ENCODE results near the gene VEGFB. TPM values are rescaled to one million over a fixed set of nuclear protein-coding genes. Genes with fewer than 3 reads are reported as not detected.
A peak's percentile ranks its signal among the peaks of the same experiment; 100 is the strongest.

Gene VEGFB
- total RNA-seq, 1 experiment from 2014 or later, result 101 TPM

DNA sequence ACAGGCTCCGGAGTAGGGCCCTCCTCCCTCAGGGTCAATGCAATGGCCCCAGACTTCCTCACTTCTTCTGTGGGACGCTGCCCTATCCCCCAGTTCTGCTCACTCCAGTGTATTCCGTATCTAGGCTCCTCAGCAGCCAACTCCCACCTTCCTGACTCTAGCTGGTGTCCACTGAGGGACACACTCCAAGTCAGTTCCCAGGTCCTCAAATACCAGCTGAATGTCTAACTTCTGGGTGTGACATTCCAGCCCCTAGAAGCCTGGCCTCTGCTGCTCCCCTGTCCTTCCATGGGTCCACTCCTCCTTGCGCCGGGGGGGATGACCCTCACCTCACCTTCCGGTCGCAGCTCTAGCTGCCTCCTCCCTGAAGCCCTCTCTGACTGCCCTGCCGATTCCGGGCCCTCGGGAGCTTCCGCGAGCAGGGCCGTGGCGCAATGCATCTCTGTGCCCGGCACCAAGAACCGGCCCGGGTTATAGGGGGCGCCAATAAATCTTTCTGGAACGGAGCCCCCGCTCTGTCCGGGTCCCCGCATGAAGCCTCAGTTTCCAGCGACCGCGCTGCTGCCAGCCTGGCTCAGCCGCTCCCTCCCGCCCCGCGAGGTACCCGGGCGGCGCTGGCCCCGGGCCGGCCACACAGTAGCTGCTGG is 34.6 kb downstream of the VEGFB start:
- ATAC-seq (peak; percentile 20), DNase-seq (ENCODE audit: low read depth, low spot score) (no peak)
- H3K36me3 ChIP-seq (ENCODE audit: control insufficient read depth, insufficient read depth, low read length), result no peaks in the 10 kb centered on the region; the same call in 1 of the 2 replicates
- H3K27me3 ChIP-seq (ENCODE audit: control insufficient read depth, insufficient read depth, low read length), result no peaks in the 10 kb centered on the region
- ChIA-PET CTCF (interaction anchor here (0.9 to 1.0 kb wide), 2 partner anchors 18 to 32 kb away, joined by 3 to 4 read pairs; partner anchors contain the start of gene PLCB3), POLR2A (interaction anchor here (0.5 to 0.7 kb wide), 2 partner anchors 64 to 567 kb away, joined by 3 to 6 read pairs; no protein-coding TSS in a partner anchor)
- in situ Hi-C loops (cut with HindIII; ENCODE audit: low pct_unique_long_range_greater_than_20kb, low sequenced_read_pairs), result no loop called here
- no peaks in the 10 kb centered on the region for H3K9me3 ChIP-seq (ENCODE audit: control insufficient read depth, insufficient read depth, low read depth, low read length)
- BruUV-seq (replicated peaks), result no TSS peak
- H3K27ac ChIP-seq (ENCODE audit: low read length), result peak overlapping the region; percentile 98
- peak overlapping the region; percentile 67 to 69 for H3K4me3 ChIP-seq (ENCODE audit: low read depth in 2 of 2, low read length in 2 of 2)
- intact Hi-C loops (cut with micrococcal nuclease; ENCODE audit: unreplicated experiment), result no loop called here
- peaks cover 13% of the 10 kb centered on the region for H3K4me1 ChIP-seq (ENCODE audit: control insufficient read depth, insufficient read depth, low read length)
- no peak for TF ChIP-seq POLR2AphosphoS5 (IDR thresholded peaks at IDR 0.05; ENCODE audit: low read depth, low read length)
- TF ChIP-seq, protein P1, sequence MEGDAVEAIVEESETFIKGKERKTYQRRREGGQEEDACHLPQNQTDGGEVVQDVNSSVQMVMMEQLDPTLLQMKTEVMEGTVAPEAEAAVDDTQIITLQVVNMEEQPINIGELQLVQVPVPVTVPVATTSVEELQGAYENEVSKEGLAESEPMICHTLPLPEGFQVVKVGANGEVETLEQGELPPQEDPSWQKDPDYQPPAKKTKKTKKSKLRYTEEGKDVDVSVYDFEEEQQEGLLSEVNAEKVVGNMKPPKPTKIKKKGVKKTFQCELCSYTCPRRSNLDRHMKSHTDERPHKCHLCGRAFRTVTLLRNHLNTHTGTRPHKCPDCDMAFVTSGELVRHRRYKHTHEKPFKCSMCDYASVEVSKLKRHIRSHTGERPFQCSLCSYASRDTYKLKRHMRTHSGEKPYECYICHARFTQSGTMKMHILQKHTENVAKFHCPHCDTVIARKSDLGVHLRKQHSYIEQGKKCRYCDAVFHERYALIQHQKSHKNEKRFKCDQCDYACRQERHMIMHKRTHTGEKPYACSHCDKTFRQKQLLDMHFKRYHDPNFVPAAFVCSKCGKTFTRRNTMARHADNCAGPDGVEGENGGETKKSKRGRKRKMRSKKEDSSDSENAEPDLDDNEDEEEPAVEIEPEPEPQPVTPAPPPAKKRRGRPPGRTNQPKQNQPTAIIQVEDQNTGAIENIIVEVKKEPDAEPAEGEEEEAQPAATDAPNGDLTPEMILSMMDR (IDR thresholded peaks at IDR 0.05), result no peak
- TF ChIP-seq SIN3A (IDR thresholded peaks at IDR 0.05; ENCODE audit: borderline replicate concordance, insufficient read depth, low read depth, low read length), result no peak
- TF ChIP-seq, protein P2, sequence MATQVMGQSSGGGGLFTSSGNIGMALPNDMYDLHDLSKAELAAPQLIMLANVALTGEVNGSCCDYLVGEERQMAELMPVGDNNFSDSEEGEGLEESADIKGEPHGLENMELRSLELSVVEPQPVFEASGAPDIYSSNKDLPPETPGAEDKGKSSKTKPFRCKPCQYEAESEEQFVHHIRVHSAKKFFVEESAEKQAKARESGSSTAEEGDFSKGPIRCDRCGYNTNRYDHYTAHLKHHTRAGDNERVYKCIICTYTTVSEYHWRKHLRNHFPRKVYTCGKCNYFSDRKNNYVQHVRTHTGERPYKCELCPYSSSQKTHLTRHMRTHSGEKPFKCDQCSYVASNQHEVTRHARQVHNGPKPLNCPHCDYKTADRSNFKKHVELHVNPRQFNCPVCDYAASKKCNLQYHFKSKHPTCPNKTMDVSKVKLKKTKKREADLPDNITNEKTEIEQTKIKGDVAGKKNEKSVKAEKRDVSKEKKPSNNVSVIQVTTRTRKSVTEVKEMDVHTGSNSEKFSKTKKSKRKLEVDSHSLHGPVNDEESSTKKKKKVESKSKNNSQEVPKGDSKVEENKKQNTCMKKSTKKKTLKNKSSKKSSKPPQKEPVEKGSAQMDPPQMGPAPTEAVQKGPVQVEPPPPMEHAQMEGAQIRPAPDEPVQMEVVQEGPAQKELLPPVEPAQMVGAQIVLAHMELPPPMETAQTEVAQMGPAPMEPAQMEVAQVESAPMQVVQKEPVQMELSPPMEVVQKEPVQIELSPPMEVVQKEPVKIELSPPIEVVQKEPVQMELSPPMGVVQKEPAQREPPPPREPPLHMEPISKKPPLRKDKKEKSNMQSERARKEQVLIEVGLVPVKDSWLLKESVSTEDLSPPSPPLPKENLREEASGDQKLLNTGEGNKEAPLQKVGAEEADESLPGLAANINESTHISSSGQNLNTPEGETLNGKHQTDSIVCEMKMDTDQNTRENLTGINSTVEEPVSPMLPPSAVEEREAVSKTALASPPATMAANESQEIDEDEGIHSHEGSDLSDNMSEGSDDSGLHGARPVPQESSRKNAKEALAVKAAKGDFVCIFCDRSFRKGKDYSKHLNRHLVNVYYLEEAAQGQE (IDR thresholded peaks at IDR 0.05; ENCODE audit: insufficient read depth in 1 of 2, low read depth in 2 of 2, low read length in 1 of 2), result no peak
- TF ChIP-seq TCF7L2 (IDR thresholded peaks at IDR 0.05; ENCODE audit: low read depth, low read length), result no peak

DNA sequence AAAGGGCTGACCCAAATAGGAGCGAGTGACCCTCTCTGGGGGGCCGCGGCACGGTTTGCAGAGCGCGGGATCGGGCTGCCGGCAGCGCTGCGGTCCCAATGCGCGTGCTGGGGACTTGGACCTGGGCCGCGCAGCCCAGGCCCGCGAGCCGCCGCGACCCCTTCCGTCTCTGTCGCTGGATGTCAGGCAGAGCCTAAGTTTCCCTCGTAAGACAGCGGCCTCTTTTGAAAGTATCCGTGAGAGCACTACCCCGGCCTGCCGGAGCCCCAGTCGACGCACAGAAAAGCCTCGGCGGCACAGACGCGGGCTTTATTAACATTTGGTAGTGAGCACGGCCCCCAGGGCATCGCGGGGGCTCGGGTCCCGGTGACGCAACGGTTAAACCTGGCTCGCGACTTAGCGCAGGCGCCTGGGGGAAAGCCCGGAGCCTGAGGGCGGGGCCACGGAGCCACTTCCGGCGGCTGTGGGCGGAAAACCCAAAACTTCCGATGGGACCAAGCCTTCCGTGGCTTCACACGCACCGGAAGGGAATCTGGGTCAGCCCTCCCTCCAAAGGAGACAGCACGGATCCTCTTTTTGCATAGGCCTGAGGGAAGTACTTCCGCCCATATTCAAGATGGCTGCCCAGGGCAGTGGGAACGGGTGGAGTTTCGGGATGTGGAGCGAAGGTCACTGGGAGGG is 35.3 kb downstream of the VEGFB start:
- ATAC-seq, result peak; percentile 91
- in situ Hi-C loops (cut with HindIII; ENCODE audit: low pct_unique_long_range_greater_than_20kb, low sequenced_read_pairs) (no loop called here), intact Hi-C loops (cut with micrococcal nuclease; ENCODE audit: unreplicated experiment) (no loop called here)
- Histone ChIP-seq H3K27me3 (ENCODE audit: control insufficient read depth, insufficient read depth, low read length) (no peaks in the 10 kb centered on the region), H3K27ac (ENCODE audit: low read length) (peak overlapping the region; percentile 98), H3K4me3 (ENCODE audit: low read depth in 2 of 2, low read length in 2 of 2) (peak overlapping the region; percentile 69 to 91), H3K36me3 (ENCODE audit: control insufficient read depth, insufficient read depth, low read length) (no peaks in the 10 kb centered on the region; the same call in 1 of the 2 replicates), H3K9me3 (ENCODE audit: control insufficient read depth, insufficient read depth, low read depth, low read length) (no peaks in the 10 kb centered on the region), H3K4me1 (ENCODE audit: control insufficient read depth, insufficient read depth, low read length) (peaks cover 13% of the 10 kb centered on the region)
- TF ChIP-seq SIN3A (IDR thresholded peaks at IDR 0.05; ENCODE audit: borderline replicate concordance, insufficient read depth, low read depth, low read length) (peak; percentile 89; the same call in 1 of the 2 replicates), POLR2AphosphoS5 (IDR thresholded peaks at IDR 0.05; ENCODE audit: low read depth, low read length) (peak; percentile 94), TCF7L2 (IDR thresholded peaks at IDR 0.05; ENCODE audit: low read depth, low read length) (peak; percentile 69)
- TF ChIP-seq, protein P1 (IDR thresholded peaks at IDR 0.05), result no peak
- TF ChIP-seq, protein P2 (IDR thresholded peaks at IDR 0.05; ENCODE audit: insufficient read depth in 1 of 2, low read depth in 2 of 2, low read length in 1 of 2), result no peak
- ChIA-PET POLR2A (interaction anchor here (0.6 to 1.0 kb wide), 5 partner anchors 17 to 274 kb away, joined by 3 to 6 read pairs (median 3); partner anchors contain the start of gene PRDX5), CTCF (interaction anchor here (0.9 to 1.0 kb wide), 2 partner anchors 19 to 31 kb away, joined by 3 to 4 read pairs; partner anchors contain the start of gene PLCB3)
- peak; percentile 98 for DNase-seq (ENCODE audit: low read depth, low spot score)
- no TSS peak for BruUV-seq (replicated peaks)

Data from Panc1 (cell line).